ENCODE data around the gene CILP2.
A peak's percentile ranks its signal among the peaks of the same experiment; 100 is the strongest.

GRCh38 chr19:19552798-19553197 is 14.7 kb downstream of the CILP2 start:
- TF ChIP-seq CTCF (conservative IDR thresholded peaks at IDR 0.05; ENCODE audit: low read depth, low read length) = peak; percentile 52; the same call in 1 of the 2 replicates
- TF ChIP-seq EZH2 (IDR thresholded peaks at IDR 0.05; ENCODE audit: borderline replicate concordance, low read depth, low read length, poor library complexity, severe bottlenecking) = no peak
